GM19328 (cell line): Measurements from ENCODE around the gene RIN2.
"Not testable (repeated sequence)": the region's sequence is repeated elsewhere in the genome, so short reads cannot be mapped to it uniquely, and the experiment has no call there.

Source experiments
- ATAC-seq: cut with Tn5 transposase; IDR thresholded peaks from one replicate; pipeline ENCODE4 v1.9.1; 2021; ENCODE audit warnings: mild to moderate bottlenecking, moderate library complexity; ENCODE audit not compliant: unreplicated experiment

Gene RIN2

GRCh38 chr20:19737025-19737424 lies 21.0 kb upstream of the RIN2 start:
- ATAC-seq: no peak

- ATAC-seq: no peak
Observed at GRCh38 chr20:19738951-19739350, 19.1 kb upstream of the RIN2 start.

- no peak for ATAC-seq
Observed at GRCh38 chr20:19739351-19739750, 18.7 kb upstream of the RIN2 start.

- ATAC-seq: no peak
Observed at GRCh38 chr20:19740512-19740911, 17.5 kb upstream of the RIN2 start.

- no peak for ATAC-seq
Observed at GRCh38 chr20:19741924-19742323, 16.1 kb upstream of the RIN2 start.

GRCh38 chr20:19742974-19743639 lies 15.0 kb upstream of the RIN2 start:
- no peak for ATAC-seq

GRCh38 chr20:19743640-19743995 lies 14.4 kb upstream of the RIN2 start:
- no peak for ATAC-seq

GRCh38 chr20:19745106-19745505 lies 13.0 kb upstream of the RIN2 start:
- ATAC-seq: no peak

GRCh38 chr20:19745584-19745983 lies 12.5 kb upstream of the RIN2 start:
- ATAC-seq: no peak

- ATAC-seq: no peak
Observed at GRCh38 chr20:19746396-19746795, 11.7 kb upstream of the RIN2 start.

GRCh38 chr20:19747903-19748302 lies 10.2 kb upstream of the RIN2 start:
- ATAC-seq: no peak

- ATAC-seq: no peak
Observed at GRCh38 chr20:19748681-19749080, 9.4 kb upstream of the RIN2 start.

- no peak for ATAC-seq
Observed at GRCh38 chr20:19749618-19750071, 8.4 kb upstream of the RIN2 start.

GRCh38 chr20:19750101-19750606 lies 7.9 kb upstream of the RIN2 start:
- no peak for ATAC-seq

GRCh38 chr20:19750907-19751636 lies 7.0 kb upstream of the RIN2 start:
- ATAC-seq: no peak

- not testable (repeated sequence) for ATAC-seq
Observed at GRCh38 chr20:19754201-19754600, 3.9 kb upstream of the RIN2 start.

- no peak for ATAC-seq
Observed at GRCh38 chr20:19756761-19757486, 1.1 kb upstream of the RIN2 start.

GRCh38 chr20:19757487-19758132 lies 448 bp upstream of the RIN2 start:
- ATAC-seq: no peak

- no peak for ATAC-seq
Observed at GRCh38 chr20:19758501-19759331, 658 bp downstream of the RIN2 start.

GRCh38 chr20:19760371-19760721 lies 2.3 kb downstream of the RIN2 start:
- ATAC-seq: no peak
